ENCODE results near the gene MAP2K5.
A peak's percentile ranks its signal among the peaks of the same experiment; 100 is the strongest.

The MAP2K5 gene

DNA sequence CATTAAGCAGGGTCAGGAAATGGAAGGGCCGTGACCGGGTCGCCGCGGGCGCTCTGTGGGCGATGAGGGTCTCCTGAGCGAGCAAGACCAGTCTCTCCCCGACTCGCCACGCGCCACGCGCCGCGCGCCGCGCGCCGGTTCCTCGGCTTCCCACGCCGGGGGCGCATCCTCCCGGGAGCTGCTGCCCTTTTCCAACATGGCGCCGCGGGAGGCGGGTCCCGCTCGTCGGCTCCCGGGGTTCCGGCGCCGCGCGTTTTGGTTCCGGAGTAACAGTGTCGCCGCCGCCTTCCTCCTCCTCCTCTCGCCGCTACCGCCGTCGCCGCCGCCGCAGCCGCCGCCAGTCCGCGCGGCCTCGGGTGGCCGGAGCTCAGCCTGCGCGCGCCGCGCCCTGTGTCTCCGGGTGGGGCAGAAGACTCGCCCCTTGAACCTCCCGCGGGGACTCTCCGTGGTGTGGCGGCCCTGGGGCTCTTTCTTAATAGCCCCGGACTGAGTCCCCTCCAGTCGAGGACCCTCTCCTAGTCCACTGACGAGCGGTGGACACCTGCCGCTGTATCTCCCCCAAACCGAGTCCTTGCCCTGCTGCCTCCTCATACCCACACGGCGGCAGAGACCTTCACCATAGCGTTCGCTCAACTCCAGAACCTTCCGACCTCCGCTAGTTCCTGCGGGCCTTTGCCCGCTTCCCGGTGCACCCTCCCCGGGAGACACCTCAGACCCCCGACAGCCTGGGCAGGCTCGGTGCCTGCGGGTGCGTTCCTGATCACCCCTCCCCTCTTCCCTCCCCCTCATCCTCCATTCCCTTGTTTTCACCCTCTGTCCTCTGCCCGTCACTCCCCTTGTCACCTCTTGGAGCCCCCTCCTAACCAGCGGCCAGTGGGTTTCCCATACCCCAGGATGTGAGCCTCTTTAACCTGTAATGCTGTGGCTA lies at the start of gene MAP2K5:
Gene MAP2K5 (plus strand): TSS at position 284 of the 928 bp plus-strand sequence. CDS start 633 bp downstream, at position 917.
- DNase-seq: peak; percentile 40 to 70

- DNase-seq: no peak
These were observed 46.9 kb upstream of the MAP2K5 start for GRCh38 chr15:67495585-67495984.

DNA sequence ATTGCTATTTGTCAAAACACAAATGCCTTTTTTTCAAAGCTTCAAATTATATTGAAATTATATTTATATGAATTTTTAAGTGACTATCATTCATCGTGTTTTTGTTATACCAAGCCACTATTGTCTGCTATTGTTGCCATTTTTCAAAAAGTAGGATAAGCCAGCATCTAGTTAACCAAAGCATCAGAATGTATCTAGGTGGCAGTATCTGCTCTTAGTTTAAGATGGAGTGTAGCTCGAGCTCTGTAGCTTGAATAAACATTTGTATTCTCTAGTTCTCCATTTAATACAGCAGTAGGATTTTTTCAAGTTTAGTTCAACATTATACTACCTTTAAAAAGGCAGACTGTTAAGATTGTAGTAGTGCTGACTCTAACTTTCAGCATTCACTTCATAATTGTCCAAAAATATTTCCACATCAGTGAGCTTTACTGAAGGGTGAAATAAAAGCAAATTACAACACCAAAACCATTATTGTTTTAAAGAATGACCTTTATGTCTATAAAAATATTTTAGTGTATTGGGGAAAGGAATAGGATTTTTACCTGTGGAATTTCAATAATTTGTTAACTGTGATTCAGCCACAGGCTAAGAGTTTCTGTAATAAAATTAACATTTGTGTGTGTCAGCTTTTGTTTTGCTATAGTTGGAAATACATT lies 41.2 kb upstream of the MAP2K5 start:
- DNase-seq: peak in 1 of 2 donors; percentile 32

DNA sequence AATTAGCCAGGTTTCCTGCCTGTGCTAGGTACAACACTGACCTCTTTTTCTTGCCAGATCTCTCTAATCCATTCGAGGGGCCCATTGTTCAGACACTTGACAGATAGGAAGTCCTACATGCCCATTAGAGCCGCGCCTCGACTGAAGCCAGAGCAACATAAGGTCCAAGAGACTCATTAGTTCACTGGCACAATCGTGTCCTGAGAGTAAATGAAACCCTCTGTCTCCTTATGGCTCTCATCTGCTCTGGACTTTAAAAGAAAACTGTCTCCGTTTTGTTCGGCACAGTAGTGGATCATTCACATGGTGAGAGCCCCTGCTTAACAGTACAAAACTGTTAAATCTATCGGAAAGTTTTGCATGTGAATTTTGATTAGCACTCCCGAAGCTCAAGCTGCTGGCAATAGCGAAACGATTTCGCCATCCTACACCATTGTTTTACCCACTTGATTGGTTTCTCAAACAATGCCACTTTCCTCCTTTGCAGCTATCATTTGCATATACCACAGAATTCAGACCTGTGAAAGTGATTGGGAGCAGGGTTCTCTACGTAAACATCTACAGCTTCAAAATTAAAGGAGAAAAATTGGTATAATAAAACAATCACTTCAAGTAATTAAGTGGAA lies 40.6 kb upstream of the MAP2K5 start:
- DNase-seq: no peak

DNA sequence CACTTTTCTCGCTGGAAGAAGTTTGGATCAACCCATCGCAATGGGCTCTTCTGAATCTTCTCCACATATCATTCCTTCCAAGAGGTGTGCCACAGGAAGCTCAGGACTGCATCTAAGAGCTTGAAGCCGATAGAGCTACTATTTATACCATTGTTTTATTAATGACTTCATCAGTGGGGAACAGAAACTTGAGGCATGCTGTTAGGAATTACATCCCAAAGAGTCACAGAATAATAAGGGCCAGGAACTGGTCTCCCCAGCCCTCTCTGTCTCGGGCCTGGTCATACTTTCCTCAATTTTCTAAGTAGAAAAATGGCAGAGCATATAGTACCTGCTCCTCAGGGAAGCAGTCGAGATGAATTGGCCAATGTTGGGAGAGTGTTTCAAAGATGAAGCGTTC lies 38.4 kb upstream of the MAP2K5 start:
- no peak for DNase-seq

DNA sequence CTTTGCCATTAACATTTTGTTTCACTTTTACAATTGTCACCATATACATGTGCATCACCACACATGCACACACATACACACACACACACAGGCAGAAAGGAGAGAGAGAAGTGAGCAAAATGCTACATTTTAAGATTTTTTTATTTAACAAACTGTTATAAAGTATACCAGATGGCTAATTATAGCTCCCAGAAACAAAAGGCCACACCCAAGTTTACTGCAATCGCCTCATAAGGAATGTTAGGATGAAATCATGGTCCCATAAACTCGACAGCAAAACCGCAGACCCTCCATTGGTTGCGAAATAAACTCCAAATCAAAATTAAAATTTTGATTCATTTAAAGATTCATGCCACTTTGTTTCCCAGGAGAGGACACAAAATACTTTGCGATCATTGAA lies 37.7 kb upstream of the MAP2K5 start:
- no peak for DNase-seq

GRCh38 chr15:67505675-67506572 lies 36.6 kb upstream of the MAP2K5 start:
- DNase-seq: no peak

DNA sequence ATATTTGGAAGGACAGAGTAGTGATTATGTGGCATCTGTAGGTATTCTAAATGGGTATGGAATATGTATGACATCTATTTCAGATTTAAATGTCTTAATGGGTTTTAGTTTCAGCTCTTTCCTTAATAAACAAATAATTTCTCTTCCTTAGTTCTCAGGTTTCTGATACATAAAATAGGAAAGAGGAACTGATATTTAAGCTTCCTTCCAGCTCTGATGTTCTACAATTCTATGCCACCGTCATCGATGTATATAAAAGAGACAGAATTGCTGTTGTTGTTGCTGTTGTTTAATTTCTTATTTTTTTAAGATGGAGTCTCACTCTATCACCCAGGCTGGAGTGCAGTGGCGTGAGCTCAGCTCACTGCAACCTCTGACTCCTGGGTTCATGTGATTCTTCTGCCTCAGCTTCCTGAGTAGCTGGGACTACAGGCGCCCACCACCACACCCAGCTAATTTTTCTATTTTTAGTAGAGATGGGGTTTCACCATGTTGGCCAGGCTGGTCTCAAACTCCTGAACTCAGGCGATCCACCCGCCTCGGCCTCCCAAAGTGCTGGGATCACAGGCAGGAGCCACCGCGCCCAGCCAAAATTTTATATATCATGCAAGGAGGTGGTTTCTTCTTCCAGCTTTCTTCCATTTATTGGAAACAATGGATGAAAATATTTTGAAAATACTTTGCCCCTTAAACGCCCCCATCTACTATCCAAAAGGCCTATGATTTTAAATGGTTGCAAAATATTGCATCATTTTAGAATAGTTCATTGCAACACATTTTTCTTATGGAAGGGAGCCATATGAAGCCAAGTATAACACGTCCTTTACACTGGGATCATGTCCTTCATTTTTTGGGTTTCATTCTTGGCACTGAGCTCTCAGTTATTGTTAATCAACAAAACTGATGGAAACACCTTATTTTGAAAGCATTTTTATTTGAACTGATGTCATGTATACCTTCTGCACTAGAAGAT lies 35.4 kb upstream of the MAP2K5 start:
- DNase-seq: no peak

- DNase-seq: no peak
These were observed 34.1 kb upstream of the MAP2K5 start for GRCh38 chr15:67508407-67508806.

DNA sequence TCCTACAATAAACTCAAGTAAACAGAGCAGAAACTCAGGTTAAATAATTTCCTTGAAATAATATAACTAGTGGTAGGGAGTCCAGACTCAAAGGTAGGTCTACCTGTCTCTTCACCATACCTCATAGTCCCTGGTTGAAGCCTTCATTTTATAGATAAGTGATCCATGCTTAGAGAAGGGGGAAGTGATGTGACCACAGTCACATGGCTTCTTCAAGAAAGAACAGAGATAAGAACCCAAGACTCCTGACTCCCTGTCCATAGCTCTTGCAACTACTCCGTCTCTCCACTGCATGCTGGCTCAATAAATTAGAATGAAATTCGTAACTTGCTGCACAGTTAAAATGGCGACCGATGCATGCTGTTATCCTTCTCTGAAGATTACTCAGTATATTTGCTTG lies 32.6 kb upstream of the MAP2K5 start:
- DNase-seq: no peak

DNA sequence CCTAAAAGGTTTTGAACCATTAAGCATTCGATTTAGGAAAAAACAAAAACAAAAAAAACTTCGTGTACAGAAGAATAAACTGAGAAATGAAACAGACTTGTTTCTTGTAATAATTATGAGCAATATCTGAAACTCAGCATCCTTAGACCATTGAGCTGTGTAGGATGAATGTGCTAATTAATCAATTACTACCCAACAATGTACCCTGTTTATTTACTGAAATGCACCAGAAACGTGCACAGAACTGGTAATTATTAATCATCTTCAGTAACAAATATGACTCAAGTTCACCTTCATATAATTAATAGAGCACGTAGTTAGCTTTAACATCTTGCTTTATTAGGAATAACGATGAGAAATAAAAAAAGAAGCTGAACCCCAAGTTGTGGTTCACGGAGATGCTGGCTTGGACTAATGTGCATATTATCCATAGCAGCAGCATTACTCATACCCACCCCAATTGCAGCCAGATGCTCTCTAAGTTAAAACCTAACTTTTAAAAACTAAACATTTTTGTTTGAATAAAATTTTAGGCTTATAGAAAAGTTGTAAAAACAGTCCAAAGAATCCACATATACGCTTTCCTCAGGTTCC lies 31.8 kb upstream of the MAP2K5 start:
- no peak for DNase-seq

- no peak for DNase-seq
These were observed 30.9 kb upstream of the MAP2K5 start for GRCh38 chr15:67511606-67512005.

- DNase-seq: no peak
These were observed 30.4 kb upstream of the MAP2K5 start for GRCh38 chr15:67512140-67512539.

- DNase-seq: no peak
These were observed 29.4 kb upstream of the MAP2K5 start for GRCh38 chr15:67512933-67513714.

- no peak for DNase-seq
These were observed 27.4 kb upstream of the MAP2K5 start for GRCh38 chr15:67515090-67515489.

DNA sequence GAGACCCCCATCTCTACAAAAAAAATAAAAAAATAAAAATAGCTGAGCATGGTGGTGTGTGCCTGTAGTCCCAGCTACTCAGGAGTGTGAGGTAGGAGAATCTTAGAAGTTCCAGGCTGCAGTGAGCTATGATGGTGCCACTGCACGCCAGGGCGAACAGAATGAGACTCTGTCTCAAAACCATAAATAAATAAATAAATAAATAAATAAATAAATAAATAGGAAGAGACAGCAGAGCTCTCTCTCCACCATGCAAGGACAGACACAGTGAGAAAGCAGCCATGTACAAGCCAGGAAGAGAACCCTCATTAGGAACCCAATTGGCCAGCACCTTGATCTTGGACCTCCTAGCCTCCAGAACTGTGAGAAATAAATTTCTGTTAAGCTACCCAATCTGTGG lies 26.9 kb upstream of the MAP2K5 start:
- no peak for DNase-seq

- peak; percentile 14 to 57 for DNase-seq
These were observed 22.0 kb upstream of the MAP2K5 start for GRCh38 chr15:67520321-67521028.

- DNase-seq: peak; percentile 34 to 81
These were observed 21.3 kb upstream of the MAP2K5 start, which contains the start of gene C15orf61 for GRCh38 chr15:67521029-67521782. Gene C15orf61 (plus strand): TSS chr15:67521131. CDS start chr15:67521249, 118 bp downstream.

Measured in bone marrow (tissue), 2 donors.